ENCODE results near the gene TBC1D2B. TPM values are rescaled to one million over a fixed set of nuclear protein-coding genes. Genes with fewer than 3 reads are reported as not detected.
"Not testable (repeated sequence)": the region's sequence is repeated elsewhere in the genome, so short reads cannot be mapped to it uniquely, and the experiment has no call there.

TBC1D2B gene
- polyA plus RNA-seq, 4 donors: 7.6 to 44.4 (median 11.9) TPM

DNA sequence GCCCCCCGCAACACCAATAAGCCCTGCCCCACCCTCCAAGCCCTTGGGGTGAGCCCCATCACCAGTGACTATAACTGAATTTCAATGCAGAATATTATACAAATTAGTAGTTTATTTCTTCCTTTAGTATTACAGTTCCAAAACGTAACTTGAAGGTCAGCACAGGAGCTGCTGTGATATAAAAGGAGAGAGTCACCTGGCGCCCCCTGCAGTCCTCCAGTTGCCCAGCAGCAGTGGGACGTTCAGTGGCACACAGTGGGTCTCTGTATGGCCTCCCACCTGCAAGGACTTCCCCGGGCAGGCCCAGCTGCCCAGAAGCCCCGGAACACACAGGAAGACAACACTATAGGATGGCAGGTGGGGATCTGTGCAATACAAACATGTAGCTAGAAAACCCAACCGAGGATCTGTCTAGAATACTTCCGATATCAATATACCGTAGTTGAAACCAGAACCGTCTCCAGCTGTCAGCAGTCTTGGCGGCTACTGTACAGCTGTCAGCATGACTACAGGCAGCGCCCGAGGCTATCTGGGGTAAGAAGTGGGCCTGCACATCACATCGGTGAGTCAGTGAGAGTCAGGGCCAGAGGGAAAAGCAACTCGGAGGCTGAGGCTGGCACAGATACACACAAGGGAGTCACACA is 82.5 kb downstream of the TBC1D2B start:
- WGBS, 3 donors: 66 to 70% (median 66%) methylated on average over 13 to 15 of the region's 15 CpGs
- H3K4me3 ChIP-seq (ENCODE audit: low read depth in 1 of 3, low read length in 3 of 3); H3K9me3 ChIP-seq (ENCODE audit: control insufficient read depth in 2 of 2, insufficient read depth in 1 of 2, low read depth in 1 of 2, low read length in 1 of 2); H3K27ac ChIP-seq (ENCODE audit: low read depth in 1 of 3, low read length in 2 of 3); FAIRE-seq; H3K27me3 ChIP-seq (ENCODE audit: control insufficient read depth in 3 of 3, insufficient read depth in 3 of 3, low read length in 3 of 3); DNase-seq: not testable (repeated sequence)
- H3K36me3 ChIP-seq (ENCODE audit: control insufficient read depth in 3 of 3, insufficient read depth in 2 of 3, low read depth in 1 of 3, low read length in 3 of 3): peaks cover 0 to 66% (median 3%) of the 10 kb centered on the region in 3 donors
- peaks cover 0 to 23% (median 2%) of the 10 kb centered on the region in 3 donors for H3K4me1 ChIP-seq (ENCODE audit: control insufficient read depth in 3 of 3, insufficient read depth in 2 of 3, low read depth in 1 of 3, low read length in 2 of 3)

DNA sequence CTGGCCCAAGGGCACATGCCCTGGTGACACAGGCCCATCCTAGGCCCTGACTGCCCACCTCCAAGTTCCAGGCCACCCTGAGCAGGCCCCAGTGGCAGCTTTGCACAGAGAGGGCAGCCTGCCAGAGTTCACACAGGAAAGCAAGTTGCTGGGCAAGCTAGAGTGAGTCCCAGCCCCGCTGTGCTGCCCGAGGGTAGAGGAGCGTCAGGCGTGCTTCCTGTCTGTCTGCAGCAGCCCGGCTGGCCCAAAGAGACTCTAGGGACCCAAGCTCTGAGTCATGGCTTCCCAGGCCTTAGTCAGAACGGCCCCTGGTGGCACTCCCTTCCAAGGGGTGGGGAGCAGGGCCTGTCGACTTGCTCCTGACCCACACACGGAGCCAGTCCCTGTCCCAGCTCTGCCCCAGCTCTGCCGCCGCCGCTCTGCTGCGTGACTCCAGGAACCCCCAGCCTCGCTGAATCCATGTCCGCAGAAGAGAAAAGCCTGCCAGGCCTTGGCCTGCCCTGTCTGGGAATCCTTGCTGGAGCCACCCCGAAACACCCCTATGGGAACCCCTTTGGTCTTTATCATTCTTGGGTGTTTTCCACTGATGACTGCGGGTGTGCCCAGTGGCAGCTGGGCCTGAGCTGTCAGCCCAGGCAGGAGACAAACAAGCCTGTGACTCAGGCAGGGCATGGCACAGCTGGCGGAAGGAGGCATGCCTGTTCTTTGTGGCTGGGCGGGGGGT is 83.4 kb downstream of the TBC1D2B start:
- not testable (repeated sequence) for FAIRE-seq; H3K4me3 ChIP-seq (ENCODE audit: low read depth in 1 of 3, low read length in 3 of 3); H3K9me3 ChIP-seq (ENCODE audit: control insufficient read depth in 2 of 2, insufficient read depth in 1 of 2, low read depth in 1 of 2, low read length in 1 of 2); H3K27me3 ChIP-seq (ENCODE audit: control insufficient read depth in 3 of 3, insufficient read depth in 3 of 3, low read length in 3 of 3)
- peak in 1 of 2 donors; percentile 59 for DNase-seq
- Histone ChIP-seq H3K4me1 (ENCODE audit: control insufficient read depth in 3 of 3, insufficient read depth in 2 of 3, low read depth in 1 of 3, low read length in 2 of 3) (peaks cover 0 to 23% (median 2%) of the 10 kb centered on the region in 3 donors), H3K27ac (ENCODE audit: low read depth in 1 of 3, low read length in 2 of 3) (peak overlapping the region in 2 of 3 donors; percentile 55 to 82), H3K36me3 (ENCODE audit: control insufficient read depth in 3 of 3, insufficient read depth in 2 of 3, low read depth in 1 of 3, low read length in 3 of 3) (peaks cover 0 to 57% (median 3%) of the 10 kb centered on the region in 3 donors)
- 34 to 45% (median 41%) methylated on average over 16 to 18 of the region's 18 CpGs for WGBS, 3 donors

DNA sequence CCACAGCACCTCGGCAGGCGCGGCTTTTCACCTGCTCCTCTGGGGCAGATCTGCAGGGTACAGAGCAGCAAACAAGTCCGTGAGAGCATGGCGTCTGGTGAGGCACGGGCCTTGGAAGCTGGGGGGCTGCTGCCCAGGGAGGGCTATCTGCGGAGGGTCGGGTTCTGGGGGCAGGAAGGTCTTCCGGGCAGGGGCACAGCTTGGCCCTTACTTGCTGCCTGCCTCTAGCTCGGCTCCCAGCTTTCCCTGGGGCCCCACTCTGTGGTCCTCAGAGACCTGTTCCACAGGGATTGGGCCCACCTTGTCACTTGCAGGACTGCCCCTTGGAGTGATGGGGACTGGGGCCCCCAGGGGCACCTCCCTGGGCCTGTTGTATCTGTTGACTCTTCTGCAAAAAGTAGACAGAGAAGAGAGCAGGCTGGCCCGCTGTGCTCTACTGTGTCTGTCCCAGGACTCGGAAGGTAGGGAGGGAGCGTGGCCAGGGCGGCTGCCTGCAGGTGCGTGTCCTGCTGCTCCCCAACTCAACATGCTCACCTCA is 84.1 kb downstream of the TBC1D2B start:
- peak overlapping the region in 2 of 3 donors; percentile 46 to 82 for H3K27ac ChIP-seq (ENCODE audit: low read depth in 1 of 3, low read length in 2 of 3)
- WGBS, 3 donors: 89 to 92% (median 91%) methylated on average over 14 to 15 of the region's 15 CpGs
- no peak overlapping the region for H3K4me3 ChIP-seq (ENCODE audit: low read depth in 1 of 3, low read length in 3 of 3)
- FAIRE-seq: no peak
- no peaks in the 10 kb centered on the region for H3K27me3 ChIP-seq (ENCODE audit: control insufficient read depth in 3 of 3, insufficient read depth in 3 of 3, low read length in 3 of 3)
- peaks cover 0 to 23% (median 2%) of the 10 kb centered on the region in 3 donors for H3K4me1 ChIP-seq (ENCODE audit: control insufficient read depth in 3 of 3, insufficient read depth in 2 of 3, low read depth in 1 of 3, low read length in 2 of 3)
- DNase-seq: no peak
- H3K9me3 ChIP-seq (ENCODE audit: control insufficient read depth in 2 of 2, insufficient read depth in 1 of 2, low read depth in 1 of 2, low read length in 1 of 2): no peaks in the 10 kb centered on the region
- peaks cover 0 to 50% (median 3%) of the 10 kb centered on the region in 3 donors for H3K36me3 ChIP-seq (ENCODE audit: control insufficient read depth in 3 of 3, insufficient read depth in 2 of 3, low read depth in 1 of 3, low read length in 3 of 3)

DNA sequence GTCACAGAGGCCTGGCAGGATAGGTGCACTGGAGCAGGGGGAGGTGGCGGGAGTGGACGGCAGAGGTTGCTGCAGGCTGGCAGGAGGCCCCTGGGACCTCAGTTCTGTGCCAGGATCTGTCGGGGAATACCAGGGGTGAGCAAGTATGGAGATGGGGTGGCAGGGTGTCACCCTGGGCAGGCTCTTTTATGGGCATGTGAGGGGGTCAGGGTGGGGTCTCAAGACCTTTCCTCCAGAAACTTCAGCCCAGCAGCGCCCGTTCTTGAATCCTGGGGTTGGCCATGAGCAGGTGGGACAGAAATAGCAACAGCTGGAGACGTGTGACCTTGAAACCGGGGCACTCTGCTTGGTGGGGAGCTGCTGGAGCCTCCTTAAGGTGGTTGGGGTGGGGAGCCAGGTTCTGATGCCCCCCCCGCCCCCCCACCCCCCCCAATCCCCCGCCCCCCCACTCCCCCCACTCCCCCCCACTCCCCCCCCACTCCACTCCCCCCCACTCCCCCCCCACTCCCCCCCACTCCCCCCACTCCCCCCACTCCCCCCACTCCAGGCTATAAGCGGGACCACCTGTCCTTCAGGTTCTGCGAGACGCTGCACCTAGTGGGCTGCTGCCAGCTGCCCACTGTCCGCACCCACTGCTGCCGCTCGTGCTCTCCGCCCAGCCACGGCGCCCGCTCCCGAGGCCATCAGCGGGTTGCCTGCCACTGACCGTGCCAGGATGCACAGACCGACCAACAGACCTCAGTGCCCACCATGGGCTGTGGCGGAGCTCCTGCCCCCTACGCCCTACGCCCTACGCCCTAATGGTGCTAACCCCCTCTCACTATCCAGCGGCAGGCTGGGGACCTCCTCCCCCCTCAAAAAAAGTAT is 84.9 kb downstream of the TBC1D2B start:
- H3K9me3 ChIP-seq (ENCODE audit: control insufficient read depth in 2 of 2, insufficient read depth in 1 of 2, low read depth in 1 of 2, low read length in 1 of 2): no peaks in the 10 kb centered on the region
- DNase-seq (no peak), FAIRE-seq (no peak)
- peaks cover 0 to 23% (median 2%) of the 10 kb centered on the region in 3 donors for H3K4me1 ChIP-seq (ENCODE audit: control insufficient read depth in 3 of 3, insufficient read depth in 2 of 3, low read depth in 1 of 3, low read length in 2 of 3)
- no peak overlapping the region for H3K4me3 ChIP-seq (ENCODE audit: low read depth in 1 of 3, low read length in 3 of 3)
- peaks cover 0 to 41% (median 3%) of the 10 kb centered on the region in 3 donors for H3K36me3 ChIP-seq (ENCODE audit: control insufficient read depth in 3 of 3, insufficient read depth in 2 of 3, low read depth in 1 of 3, low read length in 3 of 3)
- no peaks in the 10 kb centered on the region for H3K27me3 ChIP-seq (ENCODE audit: control insufficient read depth in 3 of 3, insufficient read depth in 3 of 3, low read length in 3 of 3)
- 81 to 84% (median 83%) methylated on average over 22 to 26 of the region's 28 CpGs for WGBS, 3 donors
- peak overlapping the region in 2 of 3 donors; percentile 32 to 53 for H3K27ac ChIP-seq (ENCODE audit: low read depth in 1 of 3, low read length in 2 of 3)

DNA sequence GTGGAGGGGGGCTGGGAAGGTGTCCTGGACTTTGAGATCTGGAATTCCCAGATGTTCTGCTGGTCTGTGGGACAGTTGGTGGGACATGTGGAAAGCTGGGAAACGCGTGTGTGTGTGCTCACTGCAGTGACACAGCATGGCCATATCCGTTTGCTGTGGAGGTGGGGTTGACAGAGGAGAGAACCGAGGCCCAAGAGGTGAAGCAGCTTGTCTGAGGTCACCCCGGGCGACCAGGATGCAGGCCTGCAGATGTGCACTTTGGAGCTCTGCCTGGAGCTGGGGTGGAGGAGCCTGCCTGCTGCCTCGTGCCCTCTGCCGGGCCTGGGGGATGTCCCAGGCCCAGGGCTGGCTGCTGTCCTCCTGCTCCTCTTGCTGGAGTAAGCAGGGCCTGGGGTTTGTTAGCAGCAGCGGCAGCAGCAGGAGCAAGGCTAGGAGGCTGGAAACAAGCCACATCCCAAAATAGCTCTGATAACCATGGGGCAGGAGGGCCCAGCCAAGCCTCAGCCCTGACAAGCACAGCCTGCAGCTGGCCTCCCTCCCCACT is 85.8 kb downstream of the TBC1D2B start:
- Histone ChIP-seq H3K4me1 (ENCODE audit: control insufficient read depth in 3 of 3, insufficient read depth in 2 of 3, low read depth in 1 of 3, low read length in 2 of 3) (peaks cover 0 to 23% (median 2%) of the 10 kb centered on the region in 3 donors), H3K27ac (ENCODE audit: low read depth in 1 of 3, low read length in 2 of 3) (peak overlapping the region in 2 of 3 donors; percentile 16 to 32), H3K36me3 (ENCODE audit: control insufficient read depth in 3 of 3, insufficient read depth in 2 of 3, low read depth in 1 of 3, low read length in 3 of 3) (peaks cover 0 to 33% (median 0%) of the 10 kb centered on the region in 3 donors)
- WGBS, 3 donors: 39 to 65% (median 58%) methylated on average over 6 to 9 of the region's 9 CpGs
- DNase-seq: peak in 1 of 2 donors; percentile 44
- H3K4me3 ChIP-seq (ENCODE audit: low read depth in 1 of 3, low read length in 3 of 3); H3K27me3 ChIP-seq (ENCODE audit: control insufficient read depth in 3 of 3, insufficient read depth in 3 of 3, low read length in 3 of 3); FAIRE-seq; H3K9me3 ChIP-seq (ENCODE audit: control insufficient read depth in 2 of 2, insufficient read depth in 1 of 2, low read depth in 1 of 2, low read length in 1 of 2): not testable (repeated sequence)

DNA sequence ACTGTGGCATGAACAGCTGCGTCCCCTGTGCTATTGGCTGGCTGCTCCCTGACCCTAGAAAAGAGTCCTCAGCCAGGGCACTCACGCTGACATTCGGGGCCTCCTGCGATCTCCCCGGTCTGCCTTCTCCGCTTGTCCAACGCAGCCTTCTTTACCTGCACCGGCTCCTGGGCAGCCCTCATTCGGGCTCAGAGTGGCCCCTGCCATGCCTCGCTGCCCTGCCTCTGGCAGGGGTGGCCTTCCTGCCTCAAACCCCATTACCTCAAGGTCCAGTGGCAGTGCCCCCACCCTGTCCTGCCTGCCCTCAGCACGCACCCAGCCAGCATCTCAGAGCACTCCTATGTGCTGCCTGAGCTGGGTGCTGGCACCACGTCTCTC is 86.5 kb downstream of the TBC1D2B start:
- Histone ChIP-seq H3K27ac (ENCODE audit: low read depth in 1 of 3, low read length in 2 of 3) (peak overlapping the region in 2 of 3 donors; percentile 22 to 64), H3K9me3 (ENCODE audit: control insufficient read depth in 2 of 2, insufficient read depth in 1 of 2, low read depth in 1 of 2, low read length in 1 of 2) (no peaks in the 10 kb centered on the region), H3K27me3 (ENCODE audit: control insufficient read depth in 3 of 3, insufficient read depth in 3 of 3, low read length in 3 of 3) (no peaks in the 10 kb centered on the region), H3K4me3 (ENCODE audit: low read depth in 1 of 3, low read length in 3 of 3) (no peak overlapping the region), H3K36me3 (ENCODE audit: control insufficient read depth in 3 of 3, insufficient read depth in 2 of 3, low read depth in 1 of 3, low read length in 3 of 3) (peaks cover 0 to 28% (median 0%) of the 10 kb centered on the region in 3 donors), H3K4me1 (ENCODE audit: control insufficient read depth in 3 of 3, insufficient read depth in 2 of 3, low read depth in 1 of 3, low read length in 2 of 3) (peaks cover 0 to 23% (median 2%) of the 10 kb centered on the region in 3 donors)
- FAIRE-seq (no peak), DNase-seq (no peak)
- WGBS, 3 donors: 81 to 85% (median 83%) methylated on average over 8 to 12 of the region's 12 CpGs

DNA sequence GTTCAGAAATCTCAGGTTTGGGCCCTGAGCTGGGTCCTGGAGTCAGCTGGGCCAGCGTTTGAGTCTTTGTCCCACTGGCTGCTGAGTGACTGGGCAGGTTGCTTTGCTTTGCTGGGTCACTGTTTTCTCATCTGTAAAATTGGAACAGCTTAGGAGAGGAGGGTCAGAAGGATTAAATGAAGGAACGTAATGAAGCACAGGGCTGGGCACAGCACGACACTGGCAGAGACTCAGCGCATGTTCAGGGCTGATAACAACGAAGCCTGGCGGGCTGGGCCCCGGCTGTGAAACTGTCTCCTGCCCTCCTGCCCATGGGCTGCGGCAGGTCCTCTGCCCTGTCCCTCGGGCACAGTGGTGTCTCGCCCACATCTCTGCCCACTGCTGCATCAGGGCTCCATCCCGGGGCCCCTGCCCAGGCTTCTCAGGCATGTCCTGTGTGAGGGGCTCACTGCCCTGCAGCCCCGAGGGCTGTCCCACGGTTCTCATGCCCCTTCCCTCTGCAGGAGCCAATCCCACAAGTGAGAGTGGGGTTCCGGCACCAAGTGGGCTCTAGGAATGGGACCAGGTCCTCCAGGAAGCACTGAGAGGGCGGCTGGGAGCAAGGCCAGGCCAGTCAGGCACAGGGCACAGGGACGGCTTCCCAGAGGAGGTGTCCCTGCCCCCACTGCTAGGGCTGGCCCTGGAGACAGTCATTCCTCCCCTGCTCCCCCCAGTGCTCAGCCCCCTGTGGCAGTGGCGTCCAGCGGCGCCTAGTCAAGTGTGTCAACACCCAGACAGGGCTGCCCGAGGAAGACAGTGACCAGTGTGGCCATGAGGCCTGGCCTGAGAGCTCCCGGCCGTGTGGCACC is 88.0 kb downstream of the TBC1D2B start:
- Histone ChIP-seq H3K4me1 (ENCODE audit: control insufficient read depth in 3 of 3, insufficient read depth in 2 of 3, low read depth in 1 of 3, low read length in 2 of 3) (peaks cover 0 to 23% (median 2%) of the 10 kb centered on the region in 3 donors), H3K27me3 (ENCODE audit: control insufficient read depth in 3 of 3, insufficient read depth in 3 of 3, low read length in 3 of 3) (no peaks in the 10 kb centered on the region), H3K9me3 (ENCODE audit: control insufficient read depth in 2 of 2, insufficient read depth in 1 of 2, low read depth in 1 of 2, low read length in 1 of 2) (no peaks in the 10 kb centered on the region), H3K27ac (ENCODE audit: low read depth in 1 of 3, low read length in 2 of 3) (no peak overlapping the region), H3K36me3 (ENCODE audit: control insufficient read depth in 3 of 3, insufficient read depth in 2 of 3, low read depth in 1 of 3, low read length in 3 of 3) (peaks cover 0 to 26% (median 0%) of the 10 kb centered on the region in 3 donors), H3K4me3 (ENCODE audit: low read depth in 1 of 3, low read length in 3 of 3) (no peak overlapping the region)
- WGBS, 3 donors: 69 to 71% (median 70%) methylated on average over 18 to 22 of the region's 22 CpGs
- DNase-seq (no peak), FAIRE-seq (no peak)

Data from small intestine (tissue), 7 donors.